Measurements from ENCODE around the gene LTBP2.

The LTBP2 gene

GRCh38 chr14:74503938-74504335, 108.1 kb downstream of the LTBP2 start:
- Histone ChIP-seq H3K36me3 (ENCODE audit: control insufficient read depth, insufficient read depth, low read length) (no peaks in the 10 kb centered on the region), H3K4me3 (ENCODE audit: insufficient read depth, low read depth, low read length) (no peak overlapping the region), H3K4me1 (ENCODE audit: control insufficient read depth, insufficient read depth, low read length) (peaks cover 20% of the 10 kb centered on the region), H3K9me3 (ENCODE audit: control insufficient read depth, low read length) (no peaks in the 10 kb centered on the region), H3K27ac (ENCODE audit: insufficient read depth, low read depth, low read length, poor library complexity, severe bottlenecking) (no peak overlapping the region), H3K27me3 (ENCODE audit: control insufficient read depth, insufficient read depth, low read length, poor library complexity, severe bottlenecking) (no peaks in the 10 kb centered on the region)
- 92 to 96% methylated on average over 12 of the region's 12 CpGs for WGBS, 2 experiments

- Histone ChIP-seq H3K36me3 (ENCODE audit: control insufficient read depth, insufficient read depth, low read length) (no peaks in the 10 kb centered on the region), H3K4me1 (ENCODE audit: control insufficient read depth, insufficient read depth, low read length) (peaks cover 15% of the 10 kb centered on the region), H3K9me3 (ENCODE audit: control insufficient read depth, low read length) (no peaks in the 10 kb centered on the region), H3K27me3 (ENCODE audit: control insufficient read depth, insufficient read depth, low read length, poor library complexity, severe bottlenecking) (no peaks in the 10 kb centered on the region), H3K4me3 (ENCODE audit: insufficient read depth, low read depth, low read length) (no peak overlapping the region), H3K27ac (ENCODE audit: insufficient read depth, low read depth, low read length, poor library complexity, severe bottlenecking) (no peak overlapping the region)
- WGBS, 2 experiments: 93 to 94% methylated on average over 14 of the region's 14 CpGs
Measured at GRCh38 chr14:74503291-74503937, 108.6 kb downstream of the LTBP2 start.

GRCh38 chr14:74502236-74503019, 109.6 kb downstream of the LTBP2 start:
- no peaks in the 10 kb centered on the region for H3K9me3 ChIP-seq (ENCODE audit: control insufficient read depth, low read length)
- no peak overlapping the region for H3K4me3 ChIP-seq (ENCODE audit: insufficient read depth, low read depth, low read length)
- peaks cover 14% of the 10 kb centered on the region for H3K4me1 ChIP-seq (ENCODE audit: control insufficient read depth, insufficient read depth, low read length)
- WGBS, 2 experiments: 86 to 87% methylated on average over 21 of the region's 21 CpGs
- no peaks in the 10 kb centered on the region for H3K27me3 ChIP-seq (ENCODE audit: control insufficient read depth, insufficient read depth, low read length, poor library complexity, severe bottlenecking)
- H3K27ac ChIP-seq (ENCODE audit: insufficient read depth, low read depth, low read length, poor library complexity, severe bottlenecking): no peak overlapping the region
- H3K36me3 ChIP-seq (ENCODE audit: control insufficient read depth, insufficient read depth, low read length): no peaks in the 10 kb centered on the region

GRCh38 chr14:74501691-74502090, 110.3 kb downstream of the LTBP2 start:
- Histone ChIP-seq H3K4me1 (ENCODE audit: control insufficient read depth, insufficient read depth, low read length) (peaks cover 14% of the 10 kb centered on the region), H3K9me3 (ENCODE audit: control insufficient read depth, low read length) (no peaks in the 10 kb centered on the region), H3K27ac (ENCODE audit: insufficient read depth, low read depth, low read length, poor library complexity, severe bottlenecking) (no peak overlapping the region), H3K36me3 (ENCODE audit: control insufficient read depth, insufficient read depth, low read length) (no peaks in the 10 kb centered on the region), H3K4me3 (ENCODE audit: insufficient read depth, low read depth, low read length) (no peak overlapping the region), H3K27me3 (ENCODE audit: control insufficient read depth, insufficient read depth, low read length, poor library complexity, severe bottlenecking) (no peaks in the 10 kb centered on the region)
- 84 to 88% methylated on average over 4 to 5 of the region's 5 CpGs for WGBS, 2 experiments

GRCh38 chr14:74501135-74501614, 110.9 kb downstream of the LTBP2 start:
- no peak overlapping the region for H3K4me3 ChIP-seq (ENCODE audit: insufficient read depth, low read depth, low read length)
- H3K27me3 ChIP-seq (ENCODE audit: control insufficient read depth, insufficient read depth, low read length, poor library complexity, severe bottlenecking): no peaks in the 10 kb centered on the region
- H3K36me3 ChIP-seq (ENCODE audit: control insufficient read depth, insufficient read depth, low read length): no peaks in the 10 kb centered on the region
- WGBS, 2 experiments: 50 to 53% methylated on average over 16 of the region's 16 CpGs
- peaks cover 14% of the 10 kb centered on the region for H3K4me1 ChIP-seq (ENCODE audit: control insufficient read depth, insufficient read depth, low read length)
- H3K9me3 ChIP-seq (ENCODE audit: control insufficient read depth, low read length): no peaks in the 10 kb centered on the region
- peak overlapping the region; percentile 86 for H3K27ac ChIP-seq (ENCODE audit: insufficient read depth, low read depth, low read length, poor library complexity, severe bottlenecking)

- Histone ChIP-seq H3K4me1 (ENCODE audit: control insufficient read depth, insufficient read depth, low read length) (peaks cover 14% of the 10 kb centered on the region), H3K9me3 (ENCODE audit: control insufficient read depth, low read length) (no peaks in the 10 kb centered on the region), H3K27ac (ENCODE audit: insufficient read depth, low read depth, low read length, poor library complexity, severe bottlenecking) (peak overlapping the region; percentile 86), H3K27me3 (ENCODE audit: control insufficient read depth, insufficient read depth, low read length, poor library complexity, severe bottlenecking) (no peaks in the 10 kb centered on the region), H3K36me3 (ENCODE audit: control insufficient read depth, insufficient read depth, low read length) (no peaks in the 10 kb centered on the region), H3K4me3 (ENCODE audit: insufficient read depth, low read depth, low read length) (no peak overlapping the region)
- WGBS, 2 experiments: 59 to 60% methylated on average over 10 of the region's 10 CpGs
Measured at GRCh38 chr14:74500417-74501134, 111.5 kb downstream of the LTBP2 start.

GRCh38 chr14:74495356-74495755, 116.7 kb downstream of the LTBP2 start:
- H3K27me3 ChIP-seq (ENCODE audit: control insufficient read depth, insufficient read depth, low read length, poor library complexity, severe bottlenecking): peaks cover 4% of the 10 kb centered on the region
- H3K36me3 ChIP-seq (ENCODE audit: control insufficient read depth, insufficient read depth, low read length): no peaks in the 10 kb centered on the region
- H3K4me1 ChIP-seq (ENCODE audit: control insufficient read depth, insufficient read depth, low read length): peaks cover 12% of the 10 kb centered on the region
- H3K9me3 ChIP-seq (ENCODE audit: control insufficient read depth, low read length): no peaks in the 10 kb centered on the region
- no peak overlapping the region for H3K27ac ChIP-seq (ENCODE audit: insufficient read depth, low read depth, low read length, poor library complexity, severe bottlenecking)
- WGBS, 2 experiments: 94 to 98% methylated on average over 2 of the region's 2 CpGs
- no peak overlapping the region for H3K4me3 ChIP-seq (ENCODE audit: insufficient read depth, low read depth, low read length)

- Histone ChIP-seq H3K27ac (ENCODE audit: insufficient read depth, low read depth, low read length, poor library complexity, severe bottlenecking) (peak within 1 kb of the TSS; percentile 93), H3K27me3 (ENCODE audit: control insufficient read depth, insufficient read depth, low read length, poor library complexity, severe bottlenecking) (peaks cover 4% of the 10 kb centered on the region), H3K9me3 (ENCODE audit: control insufficient read depth, low read length) (no peaks in the 10 kb centered on the region), H3K36me3 (ENCODE audit: control insufficient read depth, insufficient read depth, low read length) (no peaks in the 10 kb centered on the region), H3K4me3 (ENCODE audit: insufficient read depth, low read depth, low read length) (peak within 1 kb of the TSS; percentile 99), H3K4me1 (ENCODE audit: control insufficient read depth, insufficient read depth, low read length) (peaks cover 7% of the 10 kb centered on the region)
- 0% methylated on average over 69 to 73 of the region's 73 CpGs for WGBS, 2 experiments
Measured at GRCh38 chr14:74493343-74494261, 118.4 kb downstream of the LTBP2 start, which contains the start of gene ISCA2. Gene ISCA2, plus strand, starts transcription at chr14:74493765. Its CDS starts 10 bp downstream, at chr14:74493775.

- Histone ChIP-seq H3K4me1 (ENCODE audit: control insufficient read depth, insufficient read depth, low read length) (peaks cover 7% of the 10 kb centered on the region), H3K27ac (ENCODE audit: insufficient read depth, low read depth, low read length, poor library complexity, severe bottlenecking) (peak within 1 kb of the TSS; percentile 93), H3K4me3 (ENCODE audit: insufficient read depth, low read depth, low read length) (peak within 1 kb of the TSS; percentile 99), H3K9me3 (ENCODE audit: control insufficient read depth, low read length) (no peaks in the 10 kb centered on the region), H3K27me3 (ENCODE audit: control insufficient read depth, insufficient read depth, low read length, poor library complexity, severe bottlenecking) (peaks cover 4% of the 10 kb centered on the region), H3K36me3 (ENCODE audit: control insufficient read depth, insufficient read depth, low read length) (no peaks in the 10 kb centered on the region)
- WGBS, 2 experiments: 0% methylated on average over 35 of the region's 35 CpGs
Measured at GRCh38 chr14:74492776-74493342, 119.2 kb downstream of the LTBP2 start, which contains the start of gene NPC2. Gene NPC2, minus strand, starts transcription at chr14:74493305. Its CDS starts 31 bp downstream, at chr14:74493274.

All from ectodermal cell (in vitro differentiated cells).